Liver (tissue), 3 donors: ENCODE results near the gene TNFRSF6B.

Source experiments
- HNF4A ChIP-seq, 2 donors: conservative IDR thresholded peaks; 2 replicates each; pipeline ENCODE4 v1.6.1; 2016; ENCODE audit warnings: antibody characterized with exemption in 2 of 2, mild to moderate bottlenecking in 2 of 2
- YY1 ChIP-seq: IDR thresholded peaks from 2 replicates; pipeline ENCODE4 v1.6.1; 2016; ENCODE audit warnings: antibody characterized with exemption, mild to moderate bottlenecking
- TF ChIP-seq, protein P1 (sequence below): fragments of 150-350 bp; IDR thresholded peaks from 2 replicates; pipeline ENCODE4 v1.5.1; 2017; ENCODE audit warnings: improper control_type of control experiment, low read depth, low read length; ENCODE audit not compliant: missing input control
- donor health status: healthy.
- donor health status: healthy.

DNA sequence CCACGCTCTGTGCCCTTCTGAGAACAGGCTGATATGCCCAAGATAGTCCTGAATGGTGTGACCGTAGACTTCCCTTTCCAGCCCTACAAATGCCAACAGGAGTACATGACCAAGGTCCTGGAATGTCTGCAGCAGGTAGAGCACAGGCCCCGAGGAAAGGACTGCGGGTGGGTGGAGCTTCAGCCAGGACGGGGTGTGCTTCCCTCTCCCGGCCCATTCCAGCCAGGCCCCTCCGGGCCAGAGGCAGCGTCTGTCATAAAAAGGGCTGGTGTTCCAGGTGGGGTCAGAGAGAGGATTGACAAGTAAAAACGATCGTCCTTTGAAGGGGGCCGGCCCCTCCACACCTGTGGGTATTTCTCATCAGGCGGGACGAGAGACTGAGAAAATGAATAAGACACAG lies 37.1 kb upstream of the TNFRSF6B start:
- no peak for TF ChIP-seq YY1
- TF ChIP-seq, protein P1, sequence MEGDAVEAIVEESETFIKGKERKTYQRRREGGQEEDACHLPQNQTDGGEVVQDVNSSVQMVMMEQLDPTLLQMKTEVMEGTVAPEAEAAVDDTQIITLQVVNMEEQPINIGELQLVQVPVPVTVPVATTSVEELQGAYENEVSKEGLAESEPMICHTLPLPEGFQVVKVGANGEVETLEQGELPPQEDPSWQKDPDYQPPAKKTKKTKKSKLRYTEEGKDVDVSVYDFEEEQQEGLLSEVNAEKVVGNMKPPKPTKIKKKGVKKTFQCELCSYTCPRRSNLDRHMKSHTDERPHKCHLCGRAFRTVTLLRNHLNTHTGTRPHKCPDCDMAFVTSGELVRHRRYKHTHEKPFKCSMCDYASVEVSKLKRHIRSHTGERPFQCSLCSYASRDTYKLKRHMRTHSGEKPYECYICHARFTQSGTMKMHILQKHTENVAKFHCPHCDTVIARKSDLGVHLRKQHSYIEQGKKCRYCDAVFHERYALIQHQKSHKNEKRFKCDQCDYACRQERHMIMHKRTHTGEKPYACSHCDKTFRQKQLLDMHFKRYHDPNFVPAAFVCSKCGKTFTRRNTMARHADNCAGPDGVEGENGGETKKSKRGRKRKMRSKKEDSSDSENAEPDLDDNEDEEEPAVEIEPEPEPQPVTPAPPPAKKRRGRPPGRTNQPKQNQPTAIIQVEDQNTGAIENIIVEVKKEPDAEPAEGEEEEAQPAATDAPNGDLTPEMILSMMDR = no peak
- TF ChIP-seq HNF4A (conservative IDR thresholded peaks at IDR 0.05) = no peak
